MM.1S (cell line): ENCODE measurements around the gene TNIP1.

Source experiments
- DNase-seq: peaks from one replicate; pipeline ENCODE4 v3.0.0-alpha.2; 2015
- H2AFZ ChIP-seq: fragments of 300-600 bp; sonication (generic); 2 replicates; pipeline ENCODE4 v1.6.0; 2016; ENCODE audit warnings: antibody characterized with exemption, low read length
- H3F3A ChIP-seq: fragments of 300-600 bp; sonication (generic); 2 replicates; pipeline ENCODE4 v1.6.1; 2016; ENCODE audit warnings: mild to moderate bottlenecking, antibody characterized with exemption, low read length, moderate library complexity, mixed read lengths; ENCODE audit not compliant: insufficient read depth
- H3K27ac ChIP-seq: fragments of 300-600 bp; sonication (generic); 2 replicates; pipeline ENCODE4 v1.5.1; 2016; ENCODE audit warnings: mild to moderate bottlenecking, low read length
- H3K27me3 ChIP-seq: fragments of 300-600 bp; sonication (generic); replicated peaks from 2 replicates; pipeline ENCODE4 v1.6.0; 2016; ENCODE audit warnings: low read length; ENCODE audit not compliant: insufficient read depth
- H3K36me3 ChIP-seq: fragments of 300-600 bp; sonication (generic); replicated peaks from 2 replicates; pipeline ENCODE4 v1.6.1; 2016; ENCODE audit warnings: mild to moderate bottlenecking, low read length, mixed read lengths; ENCODE audit not compliant: insufficient read depth
- H3K4me1 ChIP-seq: fragments of 300-600 bp; sonication (generic); 2 replicates; pipeline ENCODE4 v1.6.1; 2016; ENCODE audit warnings: low read length, mixed read lengths
- H3K4me2 ChIP-seq: fragments of 300-600 bp; sonication (generic); 2 replicates; pipeline ENCODE4 v1.6.0; 2016; ENCODE audit warnings: low read depth, low read length
- H3K4me3 ChIP-seq: fragments of 300-600 bp; sonication (generic); 2 replicates; pipeline ENCODE4 v1.5.1; 2016; ENCODE audit warnings: low read length, mixed read lengths
- H3K79me2 ChIP-seq: fragments of 300-600 bp; sonication (generic); 2 replicates; pipeline ENCODE4 v1.6.1; 2016; ENCODE audit warnings: mixed run types, low read length, mixed read lengths
- H3K9ac ChIP-seq: fragments of 300-600 bp; sonication (generic); 2 replicates; pipeline ENCODE4 v1.6.1; 2016; ENCODE audit warnings: low read length, mixed read lengths
- H3K9me2 ChIP-seq: fragments of 300-600 bp; sonication (generic); replicated peaks from 2 replicates; pipeline ENCODE4 v1.6.1; 2016; ENCODE audit warnings: mild to moderate bottlenecking, low read length, mixed read lengths; ENCODE audit not compliant: insufficient read depth
- H3K9me3 ChIP-seq: fragments of 300-600 bp; sonication (generic); replicated peaks from 2 replicates; pipeline ENCODE4 v1.6.1; 2016; ENCODE audit warnings: mild to moderate bottlenecking, low read length, mixed read lengths; ENCODE audit not compliant: insufficient read depth
- H4K20me1 ChIP-seq: fragments of 300-600 bp; sonication (generic); 2 replicates; pipeline ENCODE4 v1.6.1; 2016; ENCODE audit warnings: mild to moderate bottlenecking, low read length, moderate library complexity, mixed read lengths; ENCODE audit not compliant: insufficient read depth
- CTCF ChIP-seq: fragments of 300-600 bp; sonication (generic); IDR thresholded peaks from 2 replicates; pipeline ENCODE4 v1.5.1; 2016; ENCODE audit warnings: antibody characterized with exemption, low read length, mixed read lengths
- EZH2 ChIP-seq: fragments of 300-600 bp; sonication (generic); optimal IDR thresholded peaks from 2 replicates; pipeline ENCODE3; 2017; ENCODE audit warnings: low read depth, mild to moderate bottlenecking, antibody characterized with exemption, low read length, mixed read lengths
- EZH2phosphoT487 ChIP-seq: fragments of 300-600 bp; sonication (generic); IDR thresholded peaks from 2 replicates; pipeline ENCODE4 v1.6.1; 2018; ENCODE audit warnings: antibody characterized with exemption, low read length

The TNIP1 gene

GRCh38 chr5:151041577-151042268, 39.1 kb downstream of the TNIP1 start:
- H3K4me2 ChIP-seq: no peak overlapping the region
- no peaks in the 10 kb centered on the region for H3K4me1 ChIP-seq
- no peak for TF ChIP-seq EZH2
- TF ChIP-seq CTCF: no peak
- no peak for TF ChIP-seq EZH2phosphoT487
- H3K79me2 ChIP-seq: no peaks in the 10 kb centered on the region
- no peaks in the 10 kb centered on the region for H3K9me2 ChIP-seq
- H3K4me3 ChIP-seq: no peak overlapping the region
- peaks cover 5% of the 10 kb centered on the region; the same call in 1 of the 2 replicates for H3K36me3 ChIP-seq
- H3K9ac ChIP-seq: no peak overlapping the region
- no peak for DNase-seq
- H4K20me1 ChIP-seq: no peaks in the 10 kb centered on the region
- H2AFZ ChIP-seq: no peak overlapping the region
- H3K9me3 ChIP-seq: no peaks in the 10 kb centered on the region
- H3F3A ChIP-seq: no peaks in the 10 kb centered on the region
- H3K27me3 ChIP-seq: no peaks in the 10 kb centered on the region
- no peak overlapping the region for H3K27ac ChIP-seq

GRCh38 chr5:151040211-151040747, 40.6 kb downstream of the TNIP1 start:
- H3K4me1 ChIP-seq: no peaks in the 10 kb centered on the region
- DNase-seq: no peak
- no peaks in the 10 kb centered on the region for H3K27me3 ChIP-seq
- no peaks in the 10 kb centered on the region for H3K9me2 ChIP-seq
- no peak overlapping the region for H3K4me2 ChIP-seq
- TF ChIP-seq EZH2phosphoT487 (no peak), EZH2 (no peak), CTCF (no peak)
- H3K27ac ChIP-seq: no peak overlapping the region
- H3K9me3 ChIP-seq: no peaks in the 10 kb centered on the region
- no peaks in the 10 kb centered on the region for H3K79me2 ChIP-seq
- no peak overlapping the region for H3K9ac ChIP-seq
- no peak overlapping the region for H2AFZ ChIP-seq
- H3K36me3 ChIP-seq: peaks cover 5% of the 10 kb centered on the region; the same call in 1 of the 2 replicates
- H3K4me3 ChIP-seq: no peak overlapping the region
- no peaks in the 10 kb centered on the region for H3F3A ChIP-seq
- H4K20me1 ChIP-seq: no peaks in the 10 kb centered on the region

- no peak for TF ChIP-seq EZH2phosphoT487
- no peak for TF ChIP-seq EZH2
- no peak for TF ChIP-seq CTCF
- DNase-seq: no peak
- H3K4me3 ChIP-seq: no peak overlapping the region
- no peaks in the 10 kb centered on the region for H3F3A ChIP-seq
- no peaks in the 10 kb centered on the region for H3K27me3 ChIP-seq
- no peak overlapping the region for H3K27ac ChIP-seq
- no peak overlapping the region for H2AFZ ChIP-seq
- no peaks in the 10 kb centered on the region for H3K79me2 ChIP-seq
- peaks cover 5% of the 10 kb centered on the region; the same call in 1 of the 2 replicates for H3K36me3 ChIP-seq
- H4K20me1 ChIP-seq: no peaks in the 10 kb centered on the region
- no peak overlapping the region for H3K9ac ChIP-seq
- H3K9me2 ChIP-seq: no peaks in the 10 kb centered on the region
- no peaks in the 10 kb centered on the region for H3K9me3 ChIP-seq
- H3K4me2 ChIP-seq: no peak overlapping the region
- H3K4me1 ChIP-seq: no peaks in the 10 kb centered on the region
These were observed 41.2 kb downstream of the TNIP1 start for GRCh38 chr5:151039665-151040064.
